GOT3 (cell line): ENCODE data around the gene MNT.
"Not testable (repeated sequence)": the region's sequence is repeated elsewhere in the genome, so short reads cannot be mapped to it uniquely, and the experiment has no call there.

Source experiments
- DNase-seq: peaks from one replicate; lab custom pipeline; 2025; ENCODE audit warnings: mixed read lengths; lab: John Stamatoyannopoulos, UW

The MNT gene, protein sequence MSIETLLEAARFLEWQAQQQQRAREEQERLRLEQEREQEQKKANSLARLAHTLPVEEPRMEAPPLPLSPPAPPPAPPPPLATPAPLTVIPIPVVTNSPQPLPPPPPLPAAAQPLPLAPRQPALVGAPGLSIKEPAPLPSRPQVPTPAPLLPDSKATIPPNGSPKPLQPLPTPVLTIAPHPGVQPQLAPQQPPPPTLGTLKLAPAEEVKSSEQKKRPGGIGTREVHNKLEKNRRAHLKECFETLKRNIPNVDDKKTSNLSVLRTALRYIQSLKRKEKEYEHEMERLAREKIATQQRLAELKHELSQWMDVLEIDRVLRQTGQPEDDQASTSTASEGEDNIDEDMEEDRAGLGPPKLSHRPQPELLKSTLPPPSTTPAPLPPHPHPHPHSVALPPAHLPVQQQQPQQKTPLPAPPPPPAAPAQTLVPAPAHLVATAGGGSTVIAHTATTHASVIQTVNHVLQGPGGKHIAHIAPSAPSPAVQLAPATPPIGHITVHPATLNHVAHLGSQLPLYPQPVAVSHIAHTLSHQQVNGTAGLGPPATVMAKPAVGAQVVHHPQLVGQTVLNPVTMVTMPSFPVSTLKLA

GRCh38 chr17:2400877-2401425 lies at the start of gene MNT:
MNT (minus strand) TSS chr17:2401060; CDS start chr17:2400712, 348 bp downstream.
- peak; percentile 96 for DNase-seq

- DNase-seq = no peak
These were observed 49.3 kb upstream of the MNT start for GRCh38 chr17:2450016-2450650.

DNA sequence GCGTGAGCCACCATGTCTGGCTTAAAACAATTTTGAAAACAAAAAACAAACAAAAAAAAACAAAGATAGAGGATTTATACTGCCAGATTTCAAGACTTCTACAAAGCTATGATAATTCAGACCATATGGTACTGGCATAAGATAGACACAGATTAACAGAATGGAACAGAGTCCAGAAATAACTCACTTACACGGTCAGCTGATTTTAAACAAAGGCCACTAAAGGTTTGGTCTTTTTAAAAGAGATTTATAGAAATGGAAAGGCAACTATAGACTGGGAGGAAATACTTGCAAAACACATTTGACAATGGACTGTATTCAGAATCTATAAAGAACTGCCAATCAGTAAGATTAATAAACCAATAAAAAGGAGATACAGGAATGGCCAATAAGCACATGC lies 48.6 kb upstream of the MNT start:
- no peak for DNase-seq

DNA sequence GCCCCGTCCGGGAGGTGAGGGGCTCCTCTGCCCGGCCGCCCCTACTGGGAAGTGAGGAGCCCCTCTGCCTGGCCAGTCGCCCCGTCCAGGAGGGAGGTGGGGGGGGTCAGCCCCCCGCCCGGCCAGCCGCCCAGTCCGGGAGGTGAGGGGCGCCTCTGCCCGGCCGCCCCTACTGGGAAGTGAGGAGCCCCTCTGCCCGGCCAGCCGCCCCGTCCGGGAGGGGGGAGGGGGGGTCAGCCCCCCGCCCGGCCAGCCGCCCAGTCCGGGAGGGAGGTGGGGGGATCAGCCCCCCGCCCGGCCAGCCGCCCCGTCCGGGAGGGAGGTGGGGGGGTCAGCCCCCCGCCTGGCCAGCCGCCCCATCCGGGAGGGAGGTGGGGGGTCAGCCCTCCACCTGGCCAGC lies 46.6 kb upstream of the MNT start:
- DNase-seq = not testable (repeated sequence)

- no peak for DNase-seq
These were observed 44.8 kb upstream of the MNT start for GRCh38 chr17:2445638-2446037.

GRCh38 chr17:2444382-2444781 lies 43.5 kb upstream of the MNT start:
- DNase-seq = no peak

DNA sequence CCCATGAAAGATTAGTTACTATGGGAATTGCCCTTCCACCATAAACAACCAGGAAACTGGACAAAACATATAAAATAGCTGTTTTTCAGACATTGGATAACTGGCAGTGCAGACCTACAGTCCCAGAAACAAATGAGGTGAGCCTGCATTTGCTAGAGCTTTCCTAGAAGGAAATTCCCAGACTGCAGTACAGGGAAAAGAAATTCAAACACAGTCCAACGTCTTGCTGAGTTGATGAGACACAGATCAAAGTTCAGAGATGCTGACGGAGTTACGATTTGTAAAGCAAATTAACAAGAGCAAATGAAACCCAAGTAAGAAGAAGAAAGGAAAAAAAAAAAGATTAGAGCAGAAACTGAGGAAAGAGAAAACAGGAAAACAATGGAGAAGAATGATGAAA lies 41.3 kb upstream of the MNT start:
- DNase-seq = no peak

GRCh38 chr17:2440930-2441329 lies 40.1 kb upstream of the MNT start:
- DNase-seq = no peak

DNA sequence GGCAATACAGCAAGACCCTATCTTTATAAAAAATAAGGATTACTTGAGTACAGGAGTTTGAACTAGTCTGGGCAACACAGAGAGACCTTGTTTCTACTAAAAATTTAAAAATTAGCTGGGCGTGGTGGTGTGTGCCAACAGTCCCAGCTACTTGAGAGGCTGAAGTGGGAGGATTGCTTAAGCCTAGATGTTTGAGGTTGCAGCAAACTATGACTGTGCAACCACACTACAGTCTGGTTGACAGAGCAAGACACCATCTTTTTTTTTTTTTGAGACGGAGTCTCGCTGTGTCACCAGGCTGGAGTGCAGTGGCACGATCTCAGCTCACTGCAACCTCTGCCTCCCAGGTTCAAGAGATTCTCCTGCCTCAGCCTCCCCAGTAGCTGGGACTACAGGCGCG lies 39.1 kb upstream of the MNT start:
- DNase-seq = not testable (repeated sequence)

- no peak for DNase-seq
These were observed 38.0 kb upstream of the MNT start for GRCh38 chr17:2438823-2439222.

DNA sequence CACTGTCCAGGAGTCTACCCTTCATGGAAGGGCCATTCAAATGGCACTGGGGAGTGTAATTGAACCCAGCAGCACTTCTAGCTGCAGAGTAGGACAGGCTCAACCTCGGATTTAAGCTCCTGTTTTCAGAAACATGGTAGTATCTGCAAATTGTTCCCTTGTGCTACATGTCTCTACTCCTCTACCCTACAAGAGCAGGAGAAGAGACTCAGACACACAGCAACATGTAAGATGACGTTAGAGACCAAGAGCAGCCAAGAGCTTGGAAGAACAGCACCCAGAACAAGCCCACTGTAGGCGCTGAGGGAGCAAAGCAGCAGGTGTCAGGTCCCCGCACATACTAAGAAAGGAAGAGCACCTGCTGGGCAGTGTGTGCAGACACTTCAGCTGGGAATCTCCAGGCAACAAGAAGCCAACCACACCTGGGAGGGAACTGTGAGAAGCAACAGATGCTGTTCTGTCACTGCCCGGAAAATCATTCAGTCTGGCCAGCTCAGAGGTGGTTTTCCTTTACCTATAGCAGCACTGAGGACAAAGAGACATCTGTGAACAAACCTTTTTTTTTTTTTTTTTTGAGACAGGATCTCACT lies 35.6 kb upstream of the MNT start:
- no peak for DNase-seq

GRCh38 chr17:2435862-2436261 lies 35.0 kb upstream of the MNT start:
- DNase-seq = no peak

GRCh38 chr17:2435181-2435741 lies 34.4 kb upstream of the MNT start:
- DNase-seq = no peak

DNA sequence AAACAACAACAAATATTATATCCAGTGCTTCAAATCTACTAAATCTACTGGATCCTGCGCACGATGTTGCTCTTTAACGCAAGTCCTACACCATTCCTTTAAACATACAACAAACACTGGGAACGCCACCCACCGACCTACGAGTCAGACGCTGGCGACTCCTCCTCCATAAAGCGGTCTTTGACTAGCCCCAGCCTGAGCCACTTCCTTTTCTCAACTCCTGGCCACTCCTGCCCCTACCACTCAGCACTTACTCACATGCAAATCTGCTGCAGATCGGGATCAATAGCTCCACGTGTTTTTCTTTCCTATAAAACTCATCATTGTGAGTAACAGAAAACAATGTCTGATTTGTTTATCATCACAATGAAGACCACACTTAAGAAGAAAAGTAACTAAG lies 32.8 kb upstream of the MNT start:
- DNase-seq = no peak

GRCh38 chr17:2427910-2428309 lies 27.1 kb upstream of the MNT start:
- no peak for DNase-seq

DNA sequence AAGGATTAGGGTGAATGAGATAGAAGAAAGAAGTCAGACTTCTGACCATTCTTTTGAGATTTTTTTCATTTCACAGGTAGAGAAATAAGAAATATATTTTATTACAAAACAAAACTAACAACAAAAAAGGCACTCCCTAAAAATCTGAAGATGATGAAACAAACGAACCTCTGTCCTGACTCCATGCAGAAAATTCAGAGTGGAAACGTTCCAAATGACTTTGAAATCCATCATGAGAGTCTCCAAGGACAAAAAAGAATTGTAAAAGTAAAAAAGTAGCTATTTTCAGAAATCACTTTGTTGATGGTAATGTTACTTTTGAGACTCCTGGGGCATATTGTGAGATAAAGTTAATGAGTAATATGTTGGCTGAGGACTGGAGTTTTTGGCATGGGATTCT lies 26.4 kb upstream of the MNT start:
- no peak for DNase-seq

- DNase-seq = no peak
These were observed 22.4 kb upstream of the MNT start for GRCh38 chr17:2423271-2423670.

GRCh38 chr17:2421315-2422147 lies 20.7 kb upstream of the MNT start:
- no peak for DNase-seq

- DNase-seq = no peak
These were observed 19.3 kb upstream of the MNT start for GRCh38 chr17:2420176-2420575.

GRCh38 chr17:2419486-2419885 lies 18.6 kb upstream of the MNT start:
- no peak for DNase-seq

DNA sequence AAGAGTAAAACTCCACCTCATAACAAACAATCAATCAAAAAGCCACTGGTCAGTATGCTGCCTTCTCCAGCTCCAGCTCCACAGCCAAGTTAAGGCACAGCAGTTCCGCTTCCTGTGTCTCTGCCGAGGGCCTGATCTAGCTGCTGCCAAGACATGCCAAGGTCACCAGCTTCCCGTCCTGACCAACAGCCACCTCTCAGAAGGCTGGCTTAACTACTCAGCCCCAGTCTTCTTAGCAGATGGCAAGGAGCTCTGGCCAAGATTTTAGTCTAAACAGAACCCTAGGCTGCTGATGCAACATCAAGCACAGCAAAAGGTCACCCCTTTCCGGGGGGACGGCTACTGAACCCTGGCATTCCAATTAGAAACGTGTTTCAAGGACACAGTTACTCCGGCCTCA lies 17.7 kb upstream of the MNT start:
- DNase-seq = no peak
